B cell (primary cell): ENCODE data around the gene MYL4. TPM values are rescaled to one million over a fixed set of nuclear protein-coding genes. Genes with fewer than 3 reads are reported as not detected.

ENCODE experiments used
- ATAC-seq: fragments of 200-7000 bp; cut with Tn5 transposase; one replicate; pipeline ENCODE4 v1.10.0; 2021; ENCODE audit warnings: low read depth, mild to moderate bottlenecking, moderate number of reproducible peaks, moderate library complexity
- CTCF ChIA-PET: fragments of 350-600 bp; sonication (Branson Sonifier 250); formaldehyde crosslinking; loops from one replicate; lab custom pipeline; 2021; ENCODE audit warnings: antibody characterized with exemption, inconsistent platforms; lab: Charles Lee
- POLR2A ChIA-PET: fragments of 350-600 bp; sonication (Branson Sonifier 250); formaldehyde crosslinking; loops from one replicate; lab custom pipeline; 2021; ENCODE audit warnings: antibody characterized with exemption; lab: Charles Lee
- DNase-seq: peaks from one replicate; pipeline ENCODE4 v3.0.0; 2013
- H2AFZ ChIP-seq: 2 replicates; pipeline ENCODE4 v1.6.1; 2012; ENCODE audit warnings: mild to moderate bottlenecking, low read depth, low read length; ENCODE audit not compliant: insufficient read depth, poor library complexity, severe bottlenecking
- H3K27ac ChIP-seq, 2 donors: 1 replicate in 1 of 2; 2 replicates in 1 of 2; pipeline ENCODE4 v1.5.1; 2012 to 2013; ENCODE audit warnings: low read length in 2 of 2, mild to moderate bottlenecking in 2 of 2, moderate library complexity in 1 of 2
- H3K27me3 ChIP-seq, 4 experiments: fragments of 200-600 bp in 1 of 4; sonication (generic) in 1 of 4; replicated peaks in 1 of 4; 1 replicate in 2 of 4; 2 replicates in 2 of 4; pipeline versions ENCODE4 v1.6.1 to v1.7.0; 2013 to 2016; ENCODE audit warnings: low read length in 3 of 4, mild to moderate bottlenecking in 2 of 4, mixed read lengths in 1 of 4, moderate library complexity in 1 of 4; ENCODE audit not compliant: insufficient read depth in 4 of 4, control insufficient read depth in 3 of 4; ENCODE audit errors: control extremely low read depth in 1 of 4
- H3K36me3 ChIP-seq, 2 experiments: replicated peaks in 1 of 2; 1 replicate in 1 of 2; 2 replicates in 1 of 2; pipeline versions ENCODE4 v1.6.1 to v1.7.1; 2013; ENCODE audit warnings: low read length in 1 of 2; ENCODE audit not compliant: insufficient read depth in 2 of 2, control insufficient read depth in 1 of 2; ENCODE audit errors: control extremely low read depth in 1 of 2, extremely low read depth in 1 of 2
- H3K4me1 ChIP-seq, 2 donors: fragments of 200-600 bp in 1 of 2; sonication (generic) in 1 of 2; 1 replicate in 1 of 2; 2 replicates in 1 of 2; pipeline versions ENCODE4 v1.5.1 to v1.6.1; 2013 to 2017; ENCODE audit warnings: low read length in 2 of 2; ENCODE audit not compliant: control insufficient read depth in 2 of 2, insufficient read depth in 2 of 2
- H3K4me2 ChIP-seq: replicated peaks from 2 replicates; pipeline ENCODE3; 2012; ENCODE audit warnings: mild to moderate bottlenecking, low read depth, low read length; ENCODE audit not compliant: poor library complexity, severe bottlenecking
- H3K4me3 ChIP-seq, 5 experiments: fragments of 200-600 bp in 1 of 5; sonication (generic) in 1 of 5; 1 replicate in 3 of 5; 2 replicates in 2 of 5; pipeline versions ENCODE4 v1.5.1 to v1.7.0; 2011 to 2016; ENCODE audit warnings: low read length in 4 of 5, mild to moderate bottlenecking in 4 of 5, low read depth in 2 of 5, control low read depth in 1 of 5, moderate library complexity in 1 of 5; ENCODE audit not compliant: insufficient read depth in 1 of 5; ENCODE audit errors: control extremely low read depth in 1 of 5, extremely low read depth in 1 of 5
- H3K79me2 ChIP-seq: fragments of 200-600 bp; sonication (generic); one replicate; pipeline ENCODE4 v1.6.0; 2016; ENCODE audit warnings: low read length; ENCODE audit not compliant: control insufficient read depth, insufficient read depth
- H3K9ac ChIP-seq: fragments of 200-600 bp; sonication (generic); 2 replicates; pipeline ENCODE4 v1.6.1; 2017; ENCODE audit warnings: mild to moderate bottlenecking, low read length, moderate library complexity
- H3K9me3 ChIP-seq, 3 donors: one replicate each; pipeline versions ENCODE4 v1.6.1 to v1.7.1; 2013; ENCODE audit warnings: low read length in 2 of 3; ENCODE audit not compliant: control insufficient read depth in 2 of 3, insufficient read depth in 1 of 3; ENCODE audit errors: control extremely low read depth in 1 of 3
- H4K20me1 ChIP-seq: 2 replicates; pipeline ENCODE4 v1.6.0; 2012; ENCODE audit warnings: mild to moderate bottlenecking, low read length; ENCODE audit not compliant: insufficient read depth, control insufficient read depth, poor library complexity, severe bottlenecking
- H3K27ac Mint-ChIP-seq: one replicate; pipeline ENCODE4 v1.8.0; 2021; ENCODE audit warnings: mixed read lengths
- H3K27me3 Mint-ChIP-seq: one replicate; pipeline ENCODE4 v1.8.0; 2021; ENCODE audit warnings: mixed read lengths
- H3K4me1 Mint-ChIP-seq: one replicate; pipeline ENCODE4 v1.8.0; 2021; ENCODE audit warnings: mixed read lengths
- H3K4me3 Mint-ChIP-seq: one replicate; pipeline ENCODE4 v1.8.0; 2021; ENCODE audit warnings: mixed read lengths
- H3K9me3 Mint-ChIP-seq: one replicate; pipeline ENCODE4 v1.8.0; 2022; ENCODE audit warnings: mixed read lengths; ENCODE audit not compliant: insufficient read depth
- CTCF ChIP-seq: fragments of 200-600 bp; IDR thresholded peaks from one replicate; pipeline ENCODE4 v1.8.0; 2022; ENCODE audit warnings: antibody characterized with exemption, mild to moderate bottlenecking
- EZH2 ChIP-seq: IDR thresholded peaks from 2 replicates; pipeline ENCODE4 v1.6.1; 2012; ENCODE audit warnings: borderline replicate concordance, low read depth, mild to moderate bottlenecking, moderate library complexity, low read length; ENCODE audit not compliant: insufficient read depth, poor library complexity, severe bottlenecking
- WGBS: methylation state at CpG from one replicate; pipeline ENCODE4 v1.1.5; 2013; ENCODE audit warnings: missing lambda C conversion rate; ENCODE audit not compliant: insufficient coverage; 5-methylcytosine and 5-hydroxymethylcytosine counted together
- intact Hi-C: fragments of 100-400 bp; cut with micrococcal nuclease; formaldehyde crosslinking; loops from one replicate; pipeline ENCODE4 v1.10.0; 2022
- polyA plus RNA-seq: library from polyadenylated mRNA; depleted of rRNA; stranded (reverse); fragments of >200 nt; gene quantifications from 2 replicates; pipeline ENCODE4 v1.2.3, GENCODE V29; 2012
- total RNA-seq, 2 donors: library from RNA; stranded (reverse); fragments of 120-200 nt in 1 of 2; gene quantifications; 1 replicate in 1 of 2; 2 replicates in 1 of 2; pipeline versions ENCODE4 v1.2.3 to v1.2.4, GENCODE V29; 2013 to 2022

The MYL4 gene
- total and polyA plus RNA-seq, 2 donors (not counting 1 experiment from before 2014, with no cell fraction given): 0.16 to 0.42 TPM

GRCh38 chr17:47176389-47176826 lies 32.7 kb upstream of the MYL4 start:
- peak overlapping the region in 1 of 2 donors; percentile 17 for H3K27ac ChIP-seq
- H3K36me3 ChIP-seq: peaks cover 8 to 41% of the 10 kb centered on the region in 2 experiments
- peaks cover 0 to 7% (median 0%) of the 10 kb centered on the region in 3 donors for H3K9me3 ChIP-seq
- H3K4me1 Mint-ChIP-seq: peaks cover 33% of the 10 kb centered on the region
- no peaks in the 10 kb centered on the region for H3K9me3 Mint-ChIP-seq
- ChIA-PET CTCF (no interaction called here), POLR2A (no interaction called here)
- no peak for ATAC-seq
- H3K4me1 ChIP-seq: peaks cover 10 to 11% of the 10 kb centered on the region in 2 donors
- H3K4me3 ChIP-seq: no peak overlapping the region
- DNase-seq: no peak
- peaks cover 1% of the 10 kb centered on the region for H4K20me1 ChIP-seq
- H3K79me2 ChIP-seq: peaks cover 82% of the 10 kb centered on the region
- intact Hi-C loops: no loop called here
- TF ChIP-seq CTCF (no peak), EZH2 (no peak)
- no peak overlapping the region for H3K4me3 Mint-ChIP-seq
- no peak overlapping the region for H2AFZ ChIP-seq
- H3K9ac ChIP-seq: no peak overlapping the region
- 86% methylated on average over 1 of the region's 2 CpGs for WGBS
- H3K27me3 ChIP-seq: no peaks in the 10 kb centered on the region
- no peaks in the 10 kb centered on the region for H3K27me3 Mint-ChIP-seq
- H3K27ac Mint-ChIP-seq: peak overlapping the region; percentile 46
- H3K4me2 ChIP-seq: no peak overlapping the region

DNA sequence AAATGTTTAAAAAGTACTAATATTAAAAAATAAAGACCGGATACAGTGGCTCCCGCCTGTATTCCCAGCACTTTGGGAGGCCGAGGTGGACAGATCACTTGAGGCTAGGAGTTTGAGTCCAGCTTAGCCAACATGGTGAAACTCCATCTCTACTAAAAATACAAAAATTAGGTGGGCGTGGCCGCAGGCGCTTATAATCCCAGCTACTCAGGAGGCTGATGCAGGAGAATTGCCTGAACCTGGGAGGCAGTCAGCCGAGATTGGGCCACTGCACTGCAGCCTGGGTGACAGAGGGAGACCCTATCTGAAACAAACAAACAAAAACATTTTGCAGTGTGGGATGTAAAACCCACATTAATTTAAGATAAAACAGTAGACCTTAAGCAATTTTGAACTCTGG lies 31.9 kb upstream of the MYL4 start:
- Mint-ChIP-seq H3K4me3 (no peak overlapping the region), H3K27me3 (no peaks in the 10 kb centered on the region), H3K9me3 (no peaks in the 10 kb centered on the region), H3K27ac (no peak overlapping the region), H3K4me1 (peaks cover 40% of the 10 kb centered on the region)
- Histone ChIP-seq H3K4me1 (peaks cover 10 to 11% of the 10 kb centered on the region in 2 donors), H3K9ac (no peak overlapping the region), H3K27ac (no peak overlapping the region), H3K27me3 (no peaks in the 10 kb centered on the region), H3K79me2 (peaks cover 83% of the 10 kb centered on the region), H3K9me3 (peaks cover 0 to 7% (median 0%) of the 10 kb centered on the region in 3 donors), H3K36me3 (peaks cover 5 to 34% of the 10 kb centered on the region in 2 experiments), H3K4me2 (no peak overlapping the region), H3K4me3 (no peak overlapping the region), H4K20me1 (peaks cover 7% of the 10 kb centered on the region), H2AFZ (no peak overlapping the region)
- 100% methylated on average over 3 of the region's 7 CpGs for WGBS
- ATAC-seq (no peak), DNase-seq (no peak)
- intact Hi-C loops: no loop called here
- TF ChIP-seq EZH2: no peak
- no peak for TF ChIP-seq CTCF
- CTCF ChIA-PET: no interaction called here
- POLR2A ChIA-PET: no interaction called here
